H7 (cell line): ENCODE measurements around the gene U2AF1L4. TPM values are rescaled to one million over a fixed set of nuclear protein-coding genes. Genes with fewer than 3 reads are reported as not detected.
A peak's percentile ranks its signal among the peaks of the same experiment; 100 is the strongest.

Source experiments
- DNase-seq: peaks from one replicate; pipeline ENCODE4 v3.0.0; 2012
- H3K27me3 ChIP-seq: 2 replicates; pipeline ENCODE4 v1.6.0; 2011; ENCODE audit warnings: mild to moderate bottlenecking, low read length; ENCODE audit not compliant: control insufficient read depth, insufficient read depth
- H3K36me3 ChIP-seq: replicated peaks from 2 replicates; pipeline ENCODE4 v1.5.1; 2011; ENCODE audit warnings: low read length; ENCODE audit not compliant: control insufficient read depth, insufficient read depth
- H3K4me3 ChIP-seq: 2 replicates; pipeline ENCODE4 v1.5.1; 2011; ENCODE audit warnings: low read depth, mild to moderate bottlenecking, control low read depth, low read length, moderate library complexity; ENCODE audit not compliant: insufficient read depth
- total RNA-seq: library from RNA; depleted of rRNA; stranded (reverse); fragments of >200 nt; shearing (Covaris generic); gene quantifications from 2 replicates; pipeline ENCODE4 v1.2.3, GENCODE V29; 2014

U2AF1L4 gene
- total RNA-seq, 1 experiment from 2014 or later: 11.6 TPM

DNA sequence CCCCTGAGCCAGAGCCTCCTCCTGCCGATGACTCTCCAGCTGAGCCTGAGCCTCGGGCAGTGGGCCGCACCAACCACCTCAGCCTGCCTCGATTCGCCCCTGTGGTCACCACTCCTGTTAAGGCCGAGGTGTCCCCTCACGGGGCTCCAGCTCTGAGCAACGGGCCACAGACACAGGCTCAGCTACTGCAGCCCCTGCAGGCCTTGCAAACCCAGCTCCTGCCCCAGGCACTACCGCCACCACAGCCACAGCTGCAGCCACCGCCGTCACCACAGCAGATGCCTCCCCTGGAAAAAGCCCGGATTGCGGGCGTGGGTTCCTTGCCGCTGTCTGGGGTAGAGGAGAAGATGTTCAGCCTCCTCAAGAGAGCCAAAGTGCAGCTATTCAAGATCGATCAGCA is 23.8 kb downstream of the U2AF1L4 start:
- H3K27me3 ChIP-seq: no peaks in the 10 kb centered on the region
- peak; percentile 44 for DNase-seq
- peaks cover 31% of the 10 kb centered on the region for H3K36me3 ChIP-seq
- no peak overlapping the region for H3K4me3 ChIP-seq

DNA sequence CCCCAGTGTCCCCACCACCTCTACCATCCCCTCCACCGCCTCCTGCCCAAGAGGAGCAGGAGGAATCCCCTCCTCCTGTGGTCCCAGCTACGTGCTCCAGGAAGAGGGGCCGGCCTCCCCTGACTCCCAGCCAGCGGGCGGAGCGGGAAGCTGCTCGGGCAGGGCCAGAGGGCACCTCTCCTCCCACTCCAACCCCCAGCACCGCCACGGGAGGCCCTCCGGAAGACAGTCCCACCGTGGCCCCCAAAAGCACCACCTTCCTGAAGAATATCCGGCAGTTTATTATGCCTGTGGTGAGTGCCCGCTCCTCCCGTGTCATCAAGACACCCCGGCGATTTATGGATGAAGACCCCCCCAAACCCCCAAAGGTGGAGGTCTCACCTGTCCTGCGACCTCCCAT is 24.6 kb downstream of the U2AF1L4 start:
- Histone ChIP-seq H3K36me3 (peaks cover 27% of the 10 kb centered on the region), H3K27me3 (peaks cover under 1% of the 10 kb centered on the region), H3K4me3 (no peak overlapping the region)
- DNase-seq: peak; percentile 52

DNA sequence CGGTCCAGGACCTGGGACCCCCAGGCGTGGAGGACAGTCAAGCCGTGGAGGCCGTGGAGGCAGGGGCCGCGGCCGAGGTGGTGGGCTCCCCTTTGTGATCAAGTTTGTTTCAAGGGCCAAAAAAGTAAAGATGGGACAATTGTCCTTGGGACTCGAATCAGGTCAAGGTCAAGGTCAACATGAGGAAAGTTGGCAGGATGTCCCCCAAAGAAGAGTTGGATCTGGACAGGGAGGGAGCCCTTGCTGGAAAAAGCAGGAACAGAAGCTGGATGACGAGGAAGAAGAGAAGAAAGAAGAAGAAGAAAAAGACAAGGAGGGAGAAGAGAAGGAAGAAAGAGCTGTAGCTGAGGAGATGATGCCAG is 25.1 kb downstream of the U2AF1L4 start:
- Histone ChIP-seq H3K27me3 (peaks cover 3% of the 10 kb centered on the region), H3K4me3 (no peak overlapping the region), H3K36me3 (peaks cover 25% of the 10 kb centered on the region)
- DNase-seq: no peak

DNA sequence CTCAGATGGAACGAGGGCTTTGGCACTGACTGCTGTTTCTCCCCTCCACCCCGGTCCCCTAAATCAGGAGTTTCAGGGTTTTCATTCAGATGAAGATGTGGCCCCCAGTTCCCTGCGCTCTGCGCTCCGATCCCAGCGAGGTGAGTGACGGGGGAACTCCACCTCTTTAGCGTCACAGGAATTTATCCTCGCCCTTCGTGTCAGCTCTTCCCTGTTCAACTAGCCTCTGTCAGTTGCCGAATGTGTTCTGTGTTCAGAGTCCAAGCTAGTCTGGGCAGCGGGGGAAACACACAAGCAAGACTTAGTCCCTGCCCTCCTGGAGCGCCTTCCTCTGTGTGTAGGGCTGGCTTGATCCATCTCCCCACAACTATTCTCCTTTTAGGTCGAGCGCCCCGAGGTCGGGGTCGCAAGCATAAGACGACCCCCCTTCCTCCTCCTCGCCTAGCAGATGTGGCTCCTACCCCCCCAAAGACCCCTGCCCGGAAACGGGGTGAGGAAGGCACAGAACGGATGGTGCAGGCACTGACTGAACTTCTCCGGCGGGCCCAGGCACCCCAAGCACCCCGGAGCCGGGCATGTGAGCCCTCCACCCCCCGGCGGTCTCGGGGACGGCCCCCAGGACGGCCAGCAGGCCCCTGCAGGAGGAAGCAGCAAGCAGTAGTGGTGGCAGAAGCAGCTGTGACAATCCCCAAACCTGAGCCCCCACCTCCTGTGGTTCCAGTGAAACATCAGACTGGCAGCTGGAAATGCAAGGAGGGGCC is 25.6 kb downstream of the U2AF1L4 start:
- H3K4me3 ChIP-seq: no peak overlapping the region
- peak; percentile 57 for DNase-seq
- peaks cover 19% of the 10 kb centered on the region for H3K36me3 ChIP-seq
- H3K27me3 ChIP-seq: peaks cover 3% of the 10 kb centered on the region

DNA sequence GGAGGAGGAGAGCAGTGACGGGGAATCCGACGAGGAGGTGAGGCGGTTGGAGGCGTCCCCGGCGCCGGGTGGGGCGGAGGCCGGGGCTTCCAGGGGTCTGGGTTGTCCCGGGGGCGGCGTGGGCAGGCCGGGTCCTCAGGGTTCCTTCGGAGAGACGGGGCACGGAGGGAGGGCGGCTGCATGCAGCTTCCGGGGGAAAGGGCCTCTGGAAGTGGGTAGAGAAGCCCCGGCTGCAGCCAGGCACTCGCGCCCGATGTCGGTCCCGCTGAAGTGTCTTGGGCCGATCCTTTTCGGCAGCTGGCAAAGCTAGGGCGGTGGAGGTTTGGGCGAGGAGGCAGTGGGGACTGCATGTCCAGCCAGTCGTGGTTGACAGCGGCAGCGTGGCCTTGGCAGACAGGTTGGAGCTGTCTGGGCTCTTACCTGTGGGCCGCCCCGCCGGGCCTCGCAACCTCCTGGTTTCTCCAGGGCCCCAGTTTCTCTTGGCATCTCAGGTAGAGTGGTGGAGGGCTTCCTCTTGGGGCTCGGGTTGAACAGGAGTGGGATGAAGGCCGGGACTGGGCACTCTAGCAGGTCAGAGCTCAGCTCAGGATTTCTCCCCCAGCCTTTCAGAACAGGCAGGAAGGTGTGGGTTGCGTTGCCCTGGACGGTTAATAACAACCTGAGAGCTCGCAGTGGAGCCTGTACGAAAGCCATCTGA is 26.7 kb downstream of the U2AF1L4 start:
- DNase-seq: peak; percentile 79
- Histone ChIP-seq H3K27me3 (peaks cover 3% of the 10 kb centered on the region), H3K36me3 (peaks cover 17% of the 10 kb centered on the region), H3K4me3 (peak overlapping the region; percentile 80)

DNA sequence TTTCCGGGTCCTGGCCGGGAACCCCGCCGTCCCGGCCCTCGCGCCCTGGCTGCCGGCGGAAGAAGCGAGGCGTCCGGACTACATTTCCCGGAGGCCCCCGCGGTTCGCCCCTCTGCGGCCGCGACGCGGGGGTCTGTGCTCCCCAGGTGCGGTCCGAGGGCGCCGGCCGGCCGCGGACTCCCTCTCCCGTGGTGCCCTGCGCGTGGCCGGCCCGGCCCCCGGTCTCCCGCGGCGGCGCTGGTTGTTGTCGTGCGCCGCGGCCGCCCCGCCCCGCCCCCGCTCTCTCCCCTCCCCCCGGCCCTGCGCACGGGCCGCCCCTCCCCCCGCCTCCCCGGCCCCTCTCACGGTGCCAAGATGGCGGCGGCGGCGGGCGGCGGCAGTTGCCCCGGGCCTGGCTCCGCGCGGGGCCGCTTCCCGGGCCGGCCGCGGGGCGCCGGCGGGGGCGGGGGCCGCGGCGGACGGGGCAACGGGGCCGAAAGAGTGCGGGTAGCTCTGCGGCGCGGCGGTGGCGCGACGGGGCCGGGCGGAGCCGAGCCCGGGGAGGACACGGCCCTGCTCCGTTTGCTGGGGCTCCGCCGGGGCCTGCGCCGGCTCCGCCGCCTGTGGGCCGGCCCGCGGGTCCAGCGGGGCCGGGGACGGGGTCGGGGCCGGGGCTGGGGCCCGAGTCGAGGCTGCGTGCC is 27.4 kb downstream of the U2AF1L4 start, which contains the start of gene KMT2B:
TSS of gene KMT2B (plus strand) at position 339 of the 680 bp plus-strand sequence. CDS start at position 355, 16 bp downstream.
- DNase-seq: peak; percentile 100
- peaks cover 3% of the 10 kb centered on the region for H3K27me3 ChIP-seq
- H3K36me3 ChIP-seq: peaks cover 10% of the 10 kb centered on the region
- H3K4me3 ChIP-seq: peak within 1 kb of the TSS; percentile 94

DNA sequence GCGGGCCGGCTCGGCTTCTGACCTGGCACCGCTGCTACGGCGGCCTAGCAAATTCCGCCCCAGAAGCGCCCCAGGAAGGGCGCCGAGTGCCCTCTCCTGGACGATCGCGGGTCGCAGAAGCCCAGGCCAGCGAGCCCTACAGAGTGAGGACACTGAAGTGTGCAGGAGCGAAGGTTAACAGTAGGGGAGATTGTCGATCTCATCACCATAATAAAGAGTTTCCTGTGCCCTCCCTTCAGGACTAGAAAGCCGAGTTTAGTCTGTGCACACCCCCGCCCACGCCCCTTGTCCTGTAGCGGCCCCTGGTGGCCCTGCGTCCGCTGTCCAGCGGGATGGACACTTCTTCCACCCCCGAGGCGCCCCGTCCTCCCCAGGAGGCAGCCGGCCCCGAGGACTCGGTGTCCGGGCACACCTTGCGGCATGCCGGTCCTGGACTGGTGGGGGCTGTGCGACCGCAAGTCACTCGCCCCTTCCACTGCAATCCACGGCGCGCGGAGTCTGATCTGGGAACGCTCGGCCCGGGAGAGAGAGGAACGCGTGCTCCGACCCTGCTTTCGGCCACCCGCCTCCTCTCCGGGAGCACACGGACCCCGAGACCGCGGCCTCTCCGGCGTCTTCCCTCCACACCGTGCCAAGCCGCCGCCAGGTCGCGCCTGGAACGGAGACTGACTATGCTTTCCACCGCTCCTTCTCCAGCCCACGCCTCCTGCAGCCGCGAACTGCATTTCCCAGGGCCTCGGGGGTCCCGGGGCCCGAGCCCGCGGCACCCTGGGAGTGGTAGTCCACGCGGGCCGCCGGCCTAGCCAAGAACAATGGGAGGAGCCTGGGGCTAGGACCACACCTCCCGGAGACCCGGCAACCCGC is 28.2 kb downstream of the U2AF1L4 start:
- Histone ChIP-seq H3K4me3 (peak overlapping the region; percentile 94), H3K36me3 (peaks cover 6% of the 10 kb centered on the region)

DNA sequence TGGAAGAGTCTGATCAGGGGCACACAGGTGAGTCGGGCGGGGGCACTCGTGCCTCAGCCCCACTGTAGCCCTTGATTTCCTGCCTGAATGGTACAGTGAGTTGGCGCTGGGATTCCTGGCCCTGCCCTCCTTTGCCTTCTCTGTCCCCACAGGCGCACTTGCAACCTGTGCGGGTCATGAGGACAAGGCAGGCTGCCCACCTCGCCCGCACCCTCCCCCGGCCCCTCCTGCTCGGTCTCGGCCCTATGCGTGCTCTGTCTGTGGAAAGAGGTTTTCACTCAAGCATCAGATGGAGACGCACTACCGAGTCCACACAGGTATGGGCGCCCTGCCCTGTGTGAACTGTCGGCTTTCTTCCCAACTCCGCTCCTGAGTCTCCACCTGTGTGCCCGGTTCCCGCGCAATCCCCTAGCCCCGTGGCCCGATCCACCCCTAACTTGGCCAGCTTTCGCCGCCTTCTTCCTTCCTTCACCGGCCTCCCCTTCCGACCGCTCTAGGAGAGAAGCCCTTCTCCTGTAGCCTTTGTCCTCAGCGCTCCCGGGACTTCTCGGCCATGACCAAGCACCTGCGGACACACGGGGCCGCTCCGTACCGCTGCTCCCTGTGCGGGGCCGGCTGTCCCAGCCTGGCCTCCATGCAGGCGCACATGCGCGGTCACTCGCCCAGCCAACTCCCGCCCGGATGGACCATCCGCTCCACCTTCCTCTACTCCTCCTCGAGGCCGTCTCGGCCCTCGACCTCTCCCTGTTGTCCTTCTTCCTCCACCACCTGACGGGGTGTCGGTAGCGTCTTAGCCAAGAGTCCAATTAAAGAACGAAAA is 29.0 kb downstream of the U2AF1L4 start:
- Histone ChIP-seq H3K36me3 (peaks cover 3% of the 10 kb centered on the region), H3K27me3 (peaks cover 3% of the 10 kb centered on the region), H3K4me3 (peak overlapping the region; percentile 94)
- DNase-seq: peak; percentile 89

More for the DNA sequence above, 28.2 kb downstream of the U2AF1L4 start:
- H3K27me3 ChIP-seq: peaks cover 3% of the 10 kb centered on the region
- peak; percentile 100 for DNase-seq

DNA sequence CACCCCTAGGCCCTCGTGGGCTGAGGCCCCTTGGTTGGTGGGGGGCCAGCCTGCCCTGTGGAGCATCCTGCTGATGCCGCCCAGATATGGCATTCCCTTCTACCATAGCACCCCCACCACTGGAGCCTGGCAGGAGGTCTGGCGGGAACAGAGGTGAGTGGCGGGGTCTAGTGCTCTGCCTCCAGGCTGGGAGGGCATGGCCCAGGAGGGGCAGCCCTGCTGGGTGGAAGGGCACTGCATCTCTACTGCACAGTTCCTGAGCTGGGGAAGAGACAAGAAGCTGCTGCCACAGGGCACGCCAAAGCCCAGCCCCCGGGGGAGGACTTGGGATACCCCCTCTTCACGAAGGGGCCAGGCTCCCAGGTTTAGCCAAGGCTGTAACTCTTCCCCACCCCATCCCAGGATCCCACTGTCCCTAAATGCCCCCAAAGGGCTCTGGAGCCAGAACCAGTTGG is 29.8 kb downstream of the U2AF1L4 start:
- Histone ChIP-seq H3K27me3 (peaks cover 3% of the 10 kb centered on the region), H3K36me3 (peaks cover 3% of the 10 kb centered on the region), H3K4me3 (peak overlapping the region; percentile 94)
- DNase-seq: peak; percentile 56

DNA sequence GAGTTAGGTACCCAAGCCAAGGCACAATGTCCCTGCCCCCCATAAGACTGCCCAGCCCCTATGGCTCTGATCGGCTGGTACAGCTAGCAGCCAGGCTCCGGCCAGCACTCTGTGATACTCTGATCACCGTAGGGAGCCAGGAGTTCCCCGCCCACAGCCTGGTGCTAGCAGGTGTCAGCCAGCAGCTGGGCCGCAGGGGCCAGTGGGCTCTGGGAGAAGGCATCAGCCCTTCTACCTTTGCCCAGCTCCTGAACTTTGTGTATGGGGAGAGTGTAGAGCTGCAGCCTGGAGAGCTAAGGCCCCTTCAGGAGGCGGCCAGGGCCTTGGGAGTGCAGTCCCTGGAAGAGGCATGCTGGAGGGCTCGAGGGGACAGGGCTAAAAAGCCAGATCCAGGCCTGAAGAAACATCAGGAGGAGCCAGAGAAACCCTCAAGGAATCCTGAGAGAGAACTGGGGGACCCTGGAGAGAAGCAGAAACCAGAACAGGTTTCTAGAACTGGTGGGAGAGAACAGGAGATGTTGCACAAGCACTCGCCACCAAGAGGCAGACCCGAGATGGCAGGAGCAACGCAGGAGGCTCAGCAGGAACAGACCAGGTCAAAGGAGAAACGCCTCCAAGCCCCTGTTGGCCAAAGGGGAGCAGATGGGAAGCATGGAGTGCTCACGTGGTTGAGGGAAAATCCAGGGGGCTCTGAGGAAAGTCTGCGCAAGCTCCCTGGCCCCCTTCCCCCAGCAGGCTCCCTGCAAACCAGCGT is 30.4 kb downstream of the U2AF1L4 start:
- Histone ChIP-seq H3K4me3 (no peak overlapping the region), H3K27me3 (peaks cover 3% of the 10 kb centered on the region), H3K36me3 (no peaks in the 10 kb centered on the region)
- peak; percentile 80 for DNase-seq

DNA sequence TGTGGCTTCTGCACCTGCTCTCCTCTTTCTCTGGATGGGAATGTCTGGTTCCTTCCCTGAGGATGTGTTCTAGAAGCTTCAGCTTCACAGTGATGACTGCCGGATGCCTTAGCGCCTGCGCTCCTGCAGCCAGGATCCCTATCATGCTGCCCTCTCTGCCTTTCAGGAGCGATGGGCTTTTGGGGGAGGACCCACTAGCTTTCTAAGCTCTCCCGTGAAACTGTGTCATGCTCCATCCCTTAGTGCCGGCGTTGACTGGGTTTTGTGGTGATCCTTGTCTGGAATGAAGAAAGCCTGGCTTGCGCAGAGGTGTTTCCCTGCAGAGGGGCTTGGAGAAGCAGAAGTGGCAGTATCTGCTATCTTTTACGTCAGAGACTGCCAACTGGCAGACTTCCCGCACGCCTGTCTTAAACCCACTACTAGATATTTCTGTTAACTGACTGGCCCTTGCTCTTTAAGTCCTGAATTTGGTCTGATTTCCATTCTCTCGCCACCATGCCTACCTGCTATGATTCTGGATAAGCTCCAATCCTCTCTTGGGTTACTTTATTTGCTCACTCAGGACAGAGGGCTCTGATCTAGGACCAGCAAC is 31.2 kb downstream of the U2AF1L4 start:
- no peak for DNase-seq
- H3K36me3 ChIP-seq: no peaks in the 10 kb centered on the region
- H3K4me3 ChIP-seq: no peak overlapping the region
- peaks cover 3% of the 10 kb centered on the region for H3K27me3 ChIP-seq

DNA sequence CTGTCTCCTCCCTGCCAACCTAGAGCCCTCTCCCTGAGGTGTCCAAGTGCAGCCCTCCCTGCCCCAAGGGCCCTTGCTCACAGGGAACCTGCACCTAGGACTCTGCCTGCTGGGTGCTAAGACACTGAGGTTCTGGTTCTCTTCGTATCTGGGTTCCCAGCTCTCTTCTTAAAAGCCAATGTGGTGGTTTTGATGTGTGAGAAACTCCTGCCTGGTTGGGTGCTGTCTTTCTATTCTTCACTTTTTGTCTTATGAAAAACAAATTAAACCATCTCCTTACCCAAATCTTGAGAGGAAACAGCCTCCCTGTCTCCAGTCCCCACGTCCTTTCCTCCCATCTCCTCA is 31.7 kb downstream of the U2AF1L4 start:
- Histone ChIP-seq H3K36me3 (no peaks in the 10 kb centered on the region), H3K27me3 (peaks cover 3% of the 10 kb centered on the region), H3K4me3 (no peak overlapping the region)
- DNase-seq: no peak
